ENCODE results near the gene FBXW8.

Gene FBXW8

GRCh38 chr12:117044790-117045159, 134.0 kb downstream of the FBXW8 start:
- TF ChIP-seq REST (IDR thresholded peaks at IDR 0.05; ENCODE audit: insufficient read depth in 1 of 2, low read depth in 2 of 2, low read length in 2 of 2), result no peak
- no peak for TF ChIP-seq POLR2AphosphoS5 (IDR thresholded peaks at IDR 0.05; ENCODE audit: low read depth, low read length)
- no peak for TF ChIP-seq TAF1 (IDR thresholded peaks at IDR 0.05; ENCODE audit: borderline replicate concordance, insufficient read depth, low read length)
- TF ChIP-seq FOXP2 (optimal IDR thresholded peaks at IDR 0.05; ENCODE audit: borderline replicate concordance, extremely low read depth, extremely low read length, insufficient read depth), result no peak
- TF ChIP-seq SIN3A (IDR thresholded peaks at IDR 0.05; ENCODE audit: borderline replicate concordance, insufficient read depth, low read length), result no peak

- TF ChIP-seq SIN3A (IDR thresholded peaks at IDR 0.05; ENCODE audit: borderline replicate concordance, insufficient read depth, low read length) (no peak), TAF1 (IDR thresholded peaks at IDR 0.05; ENCODE audit: borderline replicate concordance, insufficient read depth, low read length) (no peak), FOXP2 (optimal IDR thresholded peaks at IDR 0.05; ENCODE audit: borderline replicate concordance, extremely low read depth, extremely low read length, insufficient read depth) (no peak), REST (IDR thresholded peaks at IDR 0.05; ENCODE audit: insufficient read depth in 1 of 2, low read depth in 2 of 2, low read length in 2 of 2) (no peak), POLR2AphosphoS5 (IDR thresholded peaks at IDR 0.05; ENCODE audit: low read depth, low read length) (no peak)
Measured at GRCh38 chr12:117045160-117046010, 134.6 kb downstream of the FBXW8 start.

GRCh38 chr12:117046011-117046369, 135.2 kb downstream of the FBXW8 start:
- TF ChIP-seq FOXP2 (optimal IDR thresholded peaks at IDR 0.05; ENCODE audit: borderline replicate concordance, extremely low read depth, extremely low read length, insufficient read depth), result no peak
- no peak for TF ChIP-seq SIN3A (IDR thresholded peaks at IDR 0.05; ENCODE audit: borderline replicate concordance, insufficient read depth, low read length)
- no peak for TF ChIP-seq REST (IDR thresholded peaks at IDR 0.05; ENCODE audit: insufficient read depth in 1 of 2, low read depth in 2 of 2, low read length in 2 of 2)
- TF ChIP-seq TAF1 (IDR thresholded peaks at IDR 0.05; ENCODE audit: borderline replicate concordance, insufficient read depth, low read length), result no peak
- TF ChIP-seq POLR2AphosphoS5 (IDR thresholded peaks at IDR 0.05; ENCODE audit: low read depth, low read length), result no peak

GRCh38 chr12:117046425-117046824, 135.7 kb downstream of the FBXW8 start:
- TF ChIP-seq SIN3A (IDR thresholded peaks at IDR 0.05; ENCODE audit: borderline replicate concordance, insufficient read depth, low read length), result no peak
- no peak for TF ChIP-seq FOXP2 (optimal IDR thresholded peaks at IDR 0.05; ENCODE audit: borderline replicate concordance, extremely low read depth, extremely low read length, insufficient read depth)
- TF ChIP-seq POLR2AphosphoS5 (IDR thresholded peaks at IDR 0.05; ENCODE audit: low read depth, low read length), result no peak
- no peak for TF ChIP-seq TAF1 (IDR thresholded peaks at IDR 0.05; ENCODE audit: borderline replicate concordance, insufficient read depth, low read length)
- TF ChIP-seq REST (IDR thresholded peaks at IDR 0.05; ENCODE audit: insufficient read depth in 1 of 2, low read depth in 2 of 2, low read length in 2 of 2), result no peak
